SH-SY5Y (cell line): Measurements from ENCODE around the gene OTUB1.

Experiments used
- GATA2 ChIP-seq: IDR thresholded peaks from 2 replicates; pipeline ENCODE4 v1.6.1; 2011; ENCODE audit warnings: mild to moderate bottlenecking, low read depth, low read length
- GATA3 ChIP-seq: IDR thresholded peaks from 2 replicates; pipeline ENCODE4 v1.6.1; 2011; ENCODE audit warnings: low read depth, mild to moderate bottlenecking, low read length, moderate library complexity

GRCh38 chr11:64043545-64043944 lies 57.3 kb downstream of the OTUB1 start:
- TF ChIP-seq GATA3, result no peak
- no peak for TF ChIP-seq GATA2
